Stimulated activated CD8-positive, alpha-beta memory T cell treated with anti-CD3 and anti-CD28 coated beads, Interleukin-15, amount 100 ng/mL, for 1 hour (primary cell): ENCODE measurements around the gene CDKN2B-AS1.
A peak's percentile ranks its signal among the peaks of the same experiment; 100 is the strongest.

Source experiments
- DNase-seq: peaks from one replicate; pipeline ENCODE4 v3.0.0-alpha.2; 2020; ENCODE audit warnings: low read depth

Gene CDKN2B-AS1

DNA sequence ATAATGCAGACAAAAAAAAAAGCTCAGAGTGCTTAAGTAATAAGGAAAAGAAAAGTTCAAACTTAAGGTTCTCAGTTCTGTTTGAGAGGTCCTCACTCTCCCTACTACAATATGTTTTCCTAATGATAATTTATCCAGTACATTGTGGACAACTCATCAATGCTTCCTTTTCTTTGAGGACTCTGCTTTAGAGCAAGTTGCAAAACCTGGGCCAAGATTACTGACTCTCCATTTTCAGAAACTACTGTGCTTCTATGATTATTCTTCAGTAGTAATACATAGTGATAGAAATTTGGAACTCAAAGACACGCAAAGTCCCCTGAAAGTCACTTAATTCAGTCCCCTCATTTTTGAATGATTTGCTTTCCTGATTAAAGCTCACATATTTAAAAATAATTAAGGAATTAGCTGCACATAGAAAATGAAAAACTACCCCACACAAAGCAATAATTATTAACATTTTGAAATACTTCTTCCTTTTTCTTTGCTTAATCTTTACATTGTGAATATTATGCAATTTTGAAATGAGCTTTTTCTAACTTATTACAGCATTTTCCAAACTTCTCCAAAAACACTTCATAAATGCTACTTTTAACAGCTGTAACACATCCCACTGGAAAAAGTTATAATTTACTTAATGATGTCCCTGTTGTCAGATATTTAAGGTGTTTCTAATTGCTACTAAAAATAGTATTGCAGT is 11.6 kb upstream of the CDKN2B-AS1 start:
- DNase-seq: no peak

GRCh38 chr9:21983561-21983935 is 11.0 kb upstream of the CDKN2B-AS1 start:
- DNase-seq: no peak

DNA sequence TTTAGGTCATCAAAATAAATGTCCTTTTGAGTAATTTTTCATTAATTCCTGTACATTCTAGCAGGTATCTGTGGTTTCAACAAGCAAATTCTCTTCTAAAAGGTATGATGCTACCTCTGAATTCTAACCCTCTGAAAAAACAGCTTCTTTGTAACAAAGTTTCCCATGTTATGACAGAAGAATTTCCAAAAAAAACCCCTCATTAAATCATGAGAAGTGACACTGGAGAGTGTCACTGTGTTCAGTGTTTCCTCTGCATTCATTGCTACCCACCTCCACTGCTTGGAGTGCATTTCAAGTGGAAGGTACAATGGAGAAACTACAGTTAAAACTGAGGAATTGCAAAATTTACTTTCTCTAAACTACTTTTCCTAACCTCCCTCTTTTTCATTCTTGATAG is 10.5 kb upstream of the CDKN2B-AS1 start:
- no peak for DNase-seq

DNA sequence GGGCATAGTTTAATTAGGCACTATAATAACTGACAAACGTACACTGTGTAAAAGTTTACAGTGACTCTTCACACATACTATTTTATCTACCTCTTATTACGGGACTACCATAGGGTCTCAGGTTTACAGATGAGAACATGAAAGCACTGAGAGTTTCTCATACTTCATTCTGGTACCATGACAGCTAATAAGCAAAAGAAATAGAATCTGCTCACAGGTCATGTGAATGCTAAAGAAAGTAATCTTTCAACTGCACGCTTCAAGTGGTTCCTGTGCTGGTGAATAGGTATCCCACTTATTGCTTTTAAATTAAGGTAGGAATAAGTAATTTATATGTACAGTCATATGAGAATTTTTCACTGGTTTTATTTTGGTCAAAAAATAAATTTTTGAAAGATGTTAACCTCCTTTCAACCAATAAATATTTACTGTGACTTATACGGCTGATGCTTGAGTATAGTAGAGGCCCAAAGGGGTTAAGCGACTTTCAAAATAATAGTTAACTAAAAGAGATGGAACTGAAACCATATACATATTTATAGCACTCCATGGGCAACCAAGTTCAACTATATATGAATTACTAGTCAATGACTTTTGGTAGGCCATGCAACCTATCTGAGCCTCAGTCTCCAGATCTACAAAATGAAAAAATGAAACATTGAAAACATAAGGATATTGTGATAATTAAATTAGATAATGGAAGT is 8.5 kb upstream of the CDKN2B-AS1 start:
- DNase-seq: no peak

- DNase-seq: no peak
Measured at GRCh38 chr9:21988056-21988990, 6.3 kb upstream of the CDKN2B-AS1 start.

- no peak for DNase-seq
Measured at GRCh38 chr9:21989440-21990189, 5.0 kb upstream of the CDKN2B-AS1 start.

DNA sequence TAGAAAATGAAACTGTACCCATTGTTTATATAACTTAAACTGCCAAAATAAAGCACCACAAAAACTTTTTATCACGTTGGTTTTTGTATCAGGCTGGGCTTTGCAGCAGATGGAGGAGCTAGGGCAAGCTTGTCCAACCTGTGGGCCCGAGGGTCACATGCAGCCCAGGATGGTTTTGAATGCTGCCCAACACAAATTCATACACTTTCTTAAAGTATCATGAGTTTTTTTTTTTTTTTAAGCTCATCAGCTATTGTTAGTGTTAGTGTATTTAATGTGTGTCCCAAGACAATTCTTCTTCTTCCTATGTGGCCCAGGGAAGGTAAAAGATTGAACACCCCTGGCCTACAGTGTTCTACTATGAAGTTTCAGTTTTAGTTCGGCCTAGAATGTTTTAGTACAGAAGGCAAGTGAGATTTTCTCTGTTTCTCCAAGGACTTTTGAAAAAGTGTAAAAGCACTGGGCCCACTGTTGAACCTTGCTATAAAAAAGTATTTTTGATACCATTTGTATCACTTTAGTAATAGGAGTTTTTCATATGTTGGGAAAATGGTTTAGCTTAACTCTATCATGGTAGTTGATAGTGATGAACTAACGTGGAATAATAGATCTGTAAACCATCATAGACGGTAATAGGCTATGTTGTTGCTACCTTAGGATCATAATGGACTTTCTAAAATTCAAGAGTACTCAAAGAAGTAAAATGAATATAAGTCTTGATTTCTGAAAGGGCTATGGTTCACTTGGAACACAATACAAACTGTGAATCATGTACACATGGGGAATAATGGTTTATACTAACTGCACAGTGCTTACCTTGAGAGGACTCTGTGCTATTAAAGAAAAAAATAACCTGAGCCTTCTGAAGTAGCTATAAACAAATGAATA is 3.3 kb upstream of the CDKN2B-AS1 start:
- DNase-seq: no peak

DNA sequence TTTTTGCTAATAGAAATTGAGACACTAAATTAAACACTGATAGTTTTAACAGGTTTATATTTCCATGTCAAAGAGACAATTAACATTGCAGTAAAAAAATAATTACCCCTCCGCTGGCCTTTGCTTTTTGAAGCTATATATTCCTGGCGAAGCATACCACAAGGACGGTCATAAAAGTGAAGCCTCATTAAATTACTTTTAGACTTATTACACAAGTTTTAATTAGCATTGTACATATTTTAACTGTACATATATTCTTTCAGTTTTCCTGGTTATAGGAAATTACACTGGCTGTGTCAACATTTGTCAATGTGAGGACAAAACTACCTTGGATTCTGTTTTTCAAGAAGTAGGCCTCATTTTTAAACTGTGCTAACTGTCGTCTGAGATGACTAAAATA is 1.6 kb upstream of the CDKN2B-AS1 start:
- no peak for DNase-seq

DNA sequence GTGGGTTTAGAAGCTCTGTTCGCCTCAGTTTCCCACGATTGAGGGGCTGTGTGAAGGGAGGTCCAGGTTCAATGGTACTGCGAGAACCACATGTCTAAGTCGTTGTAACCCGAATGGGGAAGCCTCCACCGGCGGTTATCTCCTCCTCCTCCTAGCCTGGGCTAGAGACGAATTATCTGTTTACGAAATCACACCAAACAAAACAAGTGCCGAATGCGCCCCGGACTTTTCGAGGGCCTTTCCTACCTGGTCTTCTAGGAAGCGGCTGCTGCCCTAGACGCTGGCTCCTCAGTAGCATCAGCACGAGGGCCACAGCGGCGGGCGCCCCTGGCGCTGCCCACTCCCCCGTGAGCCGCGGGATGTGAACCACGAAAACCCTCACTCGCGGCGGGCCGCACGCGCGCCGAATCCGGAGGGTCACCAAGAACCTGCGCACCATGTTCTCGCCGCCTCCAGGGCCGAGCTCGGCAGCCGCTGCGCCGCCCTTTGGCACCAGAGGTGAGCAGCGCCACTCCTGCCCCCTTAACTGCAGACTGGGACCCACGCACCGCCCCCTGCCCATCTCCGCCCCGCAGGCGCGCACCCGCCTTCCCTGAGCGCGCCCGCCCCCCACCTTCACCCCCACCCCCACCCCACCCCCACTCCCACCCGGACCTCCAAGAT is 567 bp upstream of the CDKN2B-AS1 start, which contains the start of gene CDKN2A:
Gene CDKN2A, minus strand, starts transcription at position 500 of the 663 bp plus-strand sequence.
- DNase-seq: no peak

GRCh38 chr9:21995006-21995665 is 545 bp downstream of the CDKN2B-AS1 start:
- DNase-seq: peak; percentile 39

GRCh38 chr9:21995666-21996398 is 1.2 kb downstream of the CDKN2B-AS1 start:
- no peak for DNase-seq

DNA sequence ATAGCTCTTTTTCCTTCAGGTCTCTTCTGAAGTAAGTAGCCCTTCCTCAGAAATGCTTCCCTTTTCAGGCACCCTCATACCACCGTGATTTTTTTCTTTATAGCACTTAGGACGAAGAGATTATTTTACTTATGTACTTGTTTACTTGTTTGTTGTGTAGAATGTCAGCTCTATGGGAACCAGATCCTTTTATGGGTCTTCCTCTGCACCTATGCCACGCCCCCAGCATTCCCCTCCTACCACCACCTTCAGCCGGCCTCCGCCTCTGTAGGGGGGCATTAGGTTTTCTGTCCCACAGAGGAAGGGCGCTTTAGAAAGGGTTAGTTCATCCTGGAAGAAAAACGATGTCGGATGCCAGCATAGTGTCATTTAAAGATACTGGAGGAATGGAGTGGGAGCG is 1.8 kb downstream of the CDKN2B-AS1 start:
- no peak for DNase-seq

GRCh38 chr9:21996858-21997257 is 2.3 kb downstream of the CDKN2B-AS1 start:
- no peak for DNase-seq

GRCh38 chr9:21997480-21997879 is 2.9 kb downstream of the CDKN2B-AS1 start:
- no peak for DNase-seq

GRCh38 chr9:21998026-21998425 is 3.4 kb downstream of the CDKN2B-AS1 start:
- DNase-seq: no peak

DNA sequence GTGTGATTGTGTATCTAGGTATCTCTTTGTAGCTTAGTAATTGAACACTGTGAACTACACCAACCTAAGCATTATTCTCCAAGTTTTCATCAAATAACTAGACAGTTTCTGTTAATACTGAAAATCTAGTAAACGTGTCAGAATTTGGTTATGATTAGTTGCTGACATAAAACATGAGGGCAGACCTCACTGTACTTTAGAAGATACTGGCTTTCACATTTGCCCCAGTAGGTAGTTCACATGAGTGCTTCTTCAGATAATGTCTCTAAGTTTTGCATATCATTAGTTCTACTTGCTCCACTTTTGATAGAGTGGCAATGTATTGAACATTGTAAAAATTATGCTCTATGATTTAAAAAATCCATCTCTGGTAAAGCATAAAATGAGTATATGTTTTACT is 7.4 kb downstream of the CDKN2B-AS1 start:
- no peak for DNase-seq

DNA sequence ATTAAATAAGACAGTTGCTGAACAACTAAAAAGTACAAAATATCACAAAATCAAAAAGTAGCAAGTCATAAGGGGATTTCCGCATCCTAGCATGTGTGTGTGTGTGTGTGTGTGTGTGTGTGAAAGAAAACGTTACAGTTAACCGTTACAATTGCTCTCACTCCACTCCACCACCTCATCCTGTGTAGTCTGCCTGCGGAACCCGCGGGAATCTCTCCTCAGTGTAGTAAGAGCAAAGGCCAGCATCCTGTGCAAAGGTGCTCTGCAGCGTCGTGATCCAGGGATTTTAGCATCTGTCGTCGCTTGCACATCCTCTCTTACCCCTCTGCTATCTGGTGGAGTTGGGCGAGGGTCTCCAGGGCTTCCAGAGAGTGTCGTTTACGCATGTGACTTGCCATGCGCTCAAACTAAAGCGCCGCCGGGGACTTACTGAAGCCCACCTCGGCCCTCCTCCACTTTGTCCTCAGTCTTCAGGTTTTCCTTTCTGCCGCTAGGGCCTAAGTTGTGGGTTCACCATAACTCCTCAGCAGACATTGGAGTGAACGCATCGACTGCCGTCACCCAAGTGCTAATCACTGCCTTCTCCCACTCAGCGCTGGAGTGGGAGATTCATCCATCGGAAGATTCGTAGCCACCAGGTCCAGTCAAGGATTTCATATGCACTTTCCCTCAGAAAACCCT is 10.6 kb downstream of the CDKN2B-AS1 start:
- DNase-seq: no peak
